GM23248 (cell line): Measurements from ENCODE around the gene NLRC5. TPM values are rescaled to one million over a fixed set of nuclear protein-coding genes. Genes with fewer than 3 reads are reported as not detected.
"Not testable (repeated sequence)": the region's sequence is repeated elsewhere in the genome, so short reads cannot be mapped to it uniquely, and the experiment has no call there.

Source experiments
- DNase-seq: peaks from one replicate; pipeline ENCODE4 v3.0.0-alpha.2; 2015
- H2AFZ ChIP-seq: fragments of 200-600 bp; sonication (generic); 2 replicates; pipeline ENCODE4 v1.6.1; 2016; ENCODE audit warnings: antibody characterized with exemption
- H3F3A ChIP-seq: fragments of 200-600 bp; sonication (generic); 2 replicates; pipeline ENCODE4 v1.6.1; 2016; ENCODE audit warnings: mild to moderate bottlenecking, antibody characterized with exemption, mixed run types; ENCODE audit not compliant: insufficient read depth
- H3K27ac ChIP-seq: fragments of 200-600 bp; sonication (generic); 2 replicates; pipeline ENCODE4 v1.5.1; 2016; ENCODE audit warnings: mild to moderate bottlenecking
- H3K27me3 ChIP-seq: fragments of 200-600 bp; sonication (generic); replicated peaks from 2 replicates; pipeline ENCODE4 v1.6.1; 2016; ENCODE audit warnings: mild to moderate bottlenecking; ENCODE audit not compliant: insufficient read depth
- H3K36me3 ChIP-seq: fragments of 200-600 bp; sonication (generic); 2 replicates; pipeline ENCODE4 v1.6.1; 2016; ENCODE audit warnings: low read depth, mild to moderate bottlenecking
- H3K4me1 ChIP-seq: fragments of 200-600 bp; sonication (generic); 2 replicates; pipeline ENCODE4 v1.6.1; 2016; ENCODE audit warnings: mild to moderate bottlenecking; ENCODE audit not compliant: insufficient read depth
- H3K4me2 ChIP-seq: fragments of 200-600 bp; sonication (generic); one replicate; pipeline ENCODE4 v1.6.1; 2016; ENCODE audit warnings: mild to moderate bottlenecking; ENCODE audit not compliant: unreplicated experiment
- H3K4me3 ChIP-seq: fragments of 200-600 bp; sonication (generic); 2 replicates; pipeline ENCODE4 v1.5.1; 2016; ENCODE audit warnings: mild to moderate bottlenecking
- H3K79me2 ChIP-seq: fragments of 200-600 bp; sonication (generic); 2 replicates; pipeline ENCODE4 v1.6.1; 2016; ENCODE audit warnings: mild to moderate bottlenecking; ENCODE audit not compliant: insufficient read depth
- H3K9ac ChIP-seq: fragments of 200-600 bp; sonication (generic); 2 replicates; pipeline ENCODE4 v1.6.1; 2016; ENCODE audit warnings: mild to moderate bottlenecking
- H3K9me2 ChIP-seq: fragments of 200-600 bp; sonication (generic); 2 replicates; pipeline ENCODE4 v1.6.1; 2016; ENCODE audit warnings: mixed run types, mild to moderate bottlenecking, moderate library complexity; ENCODE audit not compliant: insufficient read depth
- H3K9me3 ChIP-seq: fragments of 200-600 bp; sonication (generic); one replicate; pipeline ENCODE4 v1.6.1; 2017; ENCODE audit warnings: low read depth
- H4K20me1 ChIP-seq: fragments of 200-600 bp; sonication (generic); 2 replicates; pipeline ENCODE4 v1.6.0; 2016; ENCODE audit not compliant: insufficient read depth
- EZH2 ChIP-seq: fragments of 200-600 bp; sonication (generic); IDR thresholded peaks from 2 replicates; pipeline ENCODE4 v1.6.1; 2018; ENCODE audit warnings: antibody characterized with exemption, mild to moderate bottlenecking; ENCODE audit not compliant: insufficient read depth, poor library complexity, severe bottlenecking
- EZH2phosphoT487 ChIP-seq: fragments of 200-600 bp; sonication (generic); IDR thresholded peaks from 2 replicates; pipeline ENCODE4 v1.6.1; 2018; ENCODE audit warnings: antibody characterized with exemption, moderate library complexity, mild to moderate bottlenecking, low read depth; ENCODE audit not compliant: insufficient read depth
- WGBS, 2 experiments: methylation state at CpG; one replicate each; pipeline ENCODE4 v1.1.6; 2015 to 2017; ENCODE audit warnings: low lambda C conversion rate in 2 of 2, low coverage in 1 of 2; ENCODE audit errors: missing lambda C conversion rate in 2 of 2; 5-methylcytosine and 5-hydroxymethylcytosine counted together
- in situ Hi-C: fragments of 300-500 bp; cut with MboI; formaldehyde crosslinking; loops from 2 replicates; pipeline ENCODE4 v1.15.0; 2020
- polyA plus RNA-seq: library from polyadenylated mRNA; unstranded; fragments of >200 nt; fragmentation: Nextera tagmentation; extraction: Ambion mirVana; gene quantifications from 2 replicates; pipeline ENCODE4 v1.2.1, GENCODE V29; 2016
- total RNA-seq: library from RNA; depleted of rRNA; stranded (reverse); fragments of >200 nt; shearing (Covaris generic); gene quantifications from 2 replicates; pipeline ENCODE4 v1.2.3, GENCODE V29; 2014

Gene NLRC5
- total and polyA plus RNA-seq, 2 experiments from 2014 or later, result 10.6 to 17.1 TPM

- H3K9me2 ChIP-seq, result no peaks in the 10 kb centered on the region
- no peak overlapping the region for H3K4me2 ChIP-seq
- no peak overlapping the region for H3K27ac ChIP-seq
- no peak overlapping the region for H2AFZ ChIP-seq
- no peak for TF ChIP-seq EZH2
- 0 out of 2 replicates have a peak, but pooled peaks cover 4% of the 10 kb centered on the region for H3K36me3 ChIP-seq
- peaks cover 11% of the 10 kb centered on the region for H3K4me1 ChIP-seq
- WGBS, 2 experiments, result 92% methylated on average over 9 of the region's 9 CpGs
- in situ Hi-C loops, result no loop called here
- H3K4me3 ChIP-seq, result no peak overlapping the region
- H4K20me1 ChIP-seq, result no peaks in the 10 kb centered on the region
- H3K9ac ChIP-seq, result no peak overlapping the region
- H3F3A ChIP-seq, result peaks cover 8% of the 10 kb centered on the region
- H3K79me2 ChIP-seq, result no peaks in the 10 kb centered on the region
- no peaks in the 10 kb centered on the region for H3K27me3 ChIP-seq
- no peak for DNase-seq
- H3K9me3 ChIP-seq, result no peaks in the 10 kb centered on the region
Measured at GRCh38 chr16:57058291-57058861, 69.0 kb downstream of the NLRC5 start.

GRCh38 chr16:57060323-57061083 is 71.1 kb downstream of the NLRC5 start:
- Histone ChIP-seq H3K4me3 (no peak overlapping the region), H3K9me3 (no peaks in the 10 kb centered on the region), H3K9ac (peak overlapping the region; percentile 48), H2AFZ (peak overlapping the region; percentile 43; the same call in 1 of the 2 replicates), H3K9me2 (no peaks in the 10 kb centered on the region), H3K27me3 (no peaks in the 10 kb centered on the region), H3F3A (peaks cover 8% of the 10 kb centered on the region), H3K79me2 (no peaks in the 10 kb centered on the region), H3K4me1 (peaks cover 11% of the 10 kb centered on the region), H3K4me2 (no peak overlapping the region), H3K36me3 (0 out of 2 replicates have a peak, but pooled peaks cover 4% of the 10 kb centered on the region), H4K20me1 (no peaks in the 10 kb centered on the region), H3K27ac (peak overlapping the region; percentile 32; the same call in 1 of the 2 replicates)
- TF ChIP-seq EZH2phosphoT487 (no peak), EZH2 (no peak)
- 74 to 78% methylated on average over 9 of the region's 9 CpGs for WGBS, 2 experiments
- in situ Hi-C loops, result no loop called here
- peak; percentile 14 for DNase-seq

- H3K4me3 ChIP-seq, result no peak overlapping the region
- no peak for TF ChIP-seq EZH2
- TF ChIP-seq EZH2phosphoT487, result no peak
- H4K20me1 ChIP-seq, result no peaks in the 10 kb centered on the region
- peaks cover 8% of the 10 kb centered on the region for H3F3A ChIP-seq
- no peaks in the 10 kb centered on the region for H3K79me2 ChIP-seq
- H2AFZ ChIP-seq, result peak overlapping the region; percentile 43
- H3K9me2 ChIP-seq, result no peaks in the 10 kb centered on the region
- peak overlapping the region; percentile 48 for H3K9ac ChIP-seq
- H3K36me3 ChIP-seq, result 0 out of 2 replicates have a peak, but pooled peaks cover 4% of the 10 kb centered on the region
- H3K27ac ChIP-seq, result peak overlapping the region; percentile 32; the same call in 1 of the 2 replicates
- peak; percentile 86 for DNase-seq
- H3K4me2 ChIP-seq, result no peak overlapping the region
- peaks cover 11% of the 10 kb centered on the region for H3K4me1 ChIP-seq
- no peaks in the 10 kb centered on the region for H3K27me3 ChIP-seq
- no peaks in the 10 kb centered on the region for H3K9me3 ChIP-seq
- in situ Hi-C loops, result no loop called here
- WGBS, 2 experiments, result 47 to 59% methylated on average over 9 to 11 of the region's 11 CpGs
Measured at GRCh38 chr16:57061084-57061905, 71.9 kb downstream of the NLRC5 start.

- 76 to 80% methylated on average over 8 of the region's 8 CpGs for WGBS, 2 experiments
- Histone ChIP-seq H3K36me3 (0 out of 2 replicates have a peak, but pooled peaks cover 1% of the 10 kb centered on the region), H3K9me3 (no peaks in the 10 kb centered on the region), H4K20me1 (no peaks in the 10 kb centered on the region), H3K9ac (no peak overlapping the region), H2AFZ (no peak overlapping the region), H3K27me3 (no peaks in the 10 kb centered on the region), H3K4me3 (no peak overlapping the region), H3K79me2 (no peaks in the 10 kb centered on the region), H3K9me2 (no peaks in the 10 kb centered on the region), H3K4me2 (no peak overlapping the region), H3F3A (peaks cover 8% of the 10 kb centered on the region), H3K27ac (no peak overlapping the region), H3K4me1 (peaks cover 11% of the 10 kb centered on the region)
- DNase-seq, result no peak
- TF ChIP-seq EZH2, result no peak
- TF ChIP-seq EZH2phosphoT487, result no peak
- in situ Hi-C loops, result no loop called here
Measured at GRCh38 chr16:57062329-57062728, 73.0 kb downstream of the NLRC5 start.

GRCh38 chr16:57063189-57063588 is 73.8 kb downstream of the NLRC5 start:
- H3K27ac ChIP-seq, H3K9ac ChIP-seq, H3K36me3 ChIP-seq, H3K4me3 ChIP-seq, DNase-seq, H2AFZ ChIP-seq, H4K20me1 ChIP-seq, H3F3A ChIP-seq, H3K79me2 ChIP-seq, H3K9me3 ChIP-seq, in situ Hi-C loops, H3K27me3 ChIP-seq, H3K9me2 ChIP-seq, H3K4me2 ChIP-seq: not testable (repeated sequence)
- H3K4me1 ChIP-seq, result peaks cover 11% of the 10 kb centered on the region
- WGBS, 2 experiments, result 96 to 98% methylated on average over 8 of the region's 8 CpGs
